Common myeloid progenitor, CD34-positive (primary cell): ENCODE results near the gene ARHGAP40.
"Not testable (repeated sequence)": the region's sequence is repeated elsewhere in the genome, so short reads cannot be mapped to it uniquely, and the experiment has no call there.

Experiments used
- CTCF ChIA-PET: fragments of 350-600 bp; sonication (Branson Sonifier 250); formaldehyde crosslinking; loops from one replicate; lab custom pipeline; 2021; ENCODE audit warnings: antibody characterized with exemption; lab: Charles Lee
- POLR2A ChIA-PET: fragments of 350-600 bp; sonication (Branson Sonifier 250); formaldehyde crosslinking; loops from one replicate; lab custom pipeline; 2021; ENCODE audit warnings: antibody characterized with exemption; lab: Charles Lee
- DNase-seq, 3 donors: peaks; one replicate each; pipeline versions ENCODE4 v3.0.0 to v3.0.0-alpha.2; 2013
- H3K27ac ChIP-seq, 2 experiments: 1 replicate in 1 of 2; 2 replicates in 1 of 2; pipeline ENCODE4 v1.7.0; 2013; ENCODE audit warnings: inconsistent platforms in 2 of 2, low read length in 2 of 2, mild to moderate bottlenecking in 2 of 2, low read depth in 1 of 2, moderate library complexity in 1 of 2; ENCODE audit not compliant: severe bottlenecking in 2 of 2, insufficient read depth in 1 of 2, poor library complexity in 1 of 2
- H3K27me3 ChIP-seq, 5 experiments: replicated peaks in 2 of 5; 1 replicate in 3 of 5; 2 replicates in 2 of 5; pipeline versions ENCODE4 v1.6.1 to v1.7.0; 2013; ENCODE audit warnings: low read length in 4 of 5, mild to moderate bottlenecking in 2 of 5, moderate library complexity in 2 of 5, inconsistent platforms in 1 of 5; ENCODE audit not compliant: insufficient read depth in 5 of 5, control insufficient read depth in 4 of 5
- H3K36me3 ChIP-seq, 4 experiments: 1 replicate in 2 of 4; 2 replicates in 2 of 4; pipeline versions ENCODE4 v1.6.1 to v1.7.0; 2013; ENCODE audit warnings: low read length in 3 of 4, control low read depth in 1 of 4, mild to moderate bottlenecking in 1 of 4; ENCODE audit not compliant: control insufficient read depth in 4 of 4, insufficient read depth in 4 of 4
- H3K4me1 ChIP-seq, 4 experiments: 1 replicate in 3 of 4; 2 replicates in 1 of 4; pipeline versions ENCODE4 v1.6.1 to v1.7.1; 2013; ENCODE audit warnings: low read length in 3 of 4, mild to moderate bottlenecking in 3 of 4, control low read depth in 1 of 4, inconsistent platforms in 1 of 4, moderate library complexity in 1 of 4; ENCODE audit not compliant: control insufficient read depth in 4 of 4, insufficient read depth in 4 of 4; ENCODE audit errors: control extremely low read depth in 1 of 4
- H3K4me3 ChIP-seq, 7 experiments: 1 replicate in 4 of 7; 2 replicates in 3 of 7; pipeline versions ENCODE4 v1.5.1 to v1.7.0; 2013; ENCODE audit warnings: mild to moderate bottlenecking in 7 of 7, low read length in 6 of 7, moderate library complexity in 6 of 7, inconsistent platforms in 2 of 7, low read depth in 2 of 7, control low read depth in 1 of 7; ENCODE audit not compliant: insufficient read depth in 4 of 7, control insufficient read depth in 1 of 7; ENCODE audit errors: extremely low read depth in 1 of 7
- H3K9me3 ChIP-seq, 5 experiments: 1 replicate in 4 of 5; 2 replicates in 1 of 5; pipeline versions ENCODE4 v1.6.1 to v1.7.1; 2013; ENCODE audit warnings: low read length in 4 of 5, mild to moderate bottlenecking in 2 of 5, inconsistent platforms in 1 of 5, low read depth in 1 of 5, moderate library complexity in 1 of 5; ENCODE audit not compliant: control insufficient read depth in 4 of 5, insufficient read depth in 2 of 5; ENCODE audit errors: control extremely low read depth in 1 of 5
- WGBS: methylation state at CpG from one replicate; pipeline ENCODE4 v1.1.5; 2013; ENCODE audit not compliant: insufficient coverage; 5-methylcytosine and 5-hydroxymethylcytosine counted together

The ARHGAP40 gene

DNA sequence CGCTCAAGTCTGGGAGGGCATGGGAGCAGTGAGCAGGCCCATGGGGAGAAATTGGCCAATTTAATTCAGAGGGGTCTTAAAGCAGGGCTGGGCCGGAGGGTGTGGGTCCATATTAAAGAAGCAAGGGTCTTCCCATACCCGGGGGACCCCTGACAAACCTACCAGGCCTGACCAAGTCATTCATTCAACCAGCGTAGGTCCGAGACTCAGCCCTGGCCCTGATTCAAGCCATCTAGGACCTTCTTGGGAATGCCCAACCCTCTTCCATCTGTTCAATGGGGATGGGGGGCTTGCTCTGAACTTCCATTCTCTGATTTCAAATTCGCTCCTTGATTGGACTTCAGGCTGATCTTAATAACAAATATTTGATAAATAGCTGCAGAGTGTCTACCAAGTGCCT is 13.3 kb upstream of the ARHGAP40 start:
- H3K4me1 ChIP-seq, result no peaks in the 10 kb centered on the region
- no peaks in the 10 kb centered on the region for H3K9me3 ChIP-seq
- POLR2A ChIA-PET, result no interaction called here
- no peak overlapping the region for H3K27ac ChIP-seq
- DNase-seq, result no peak
- CTCF ChIA-PET, result no interaction called here
- H3K4me3 ChIP-seq, result no peak overlapping the region
- no peaks in the 10 kb centered on the region for H3K36me3 ChIP-seq
- 97% methylated on average over 6 of the region's 6 CpGs for WGBS
- peaks cover 0 to 14% (median 7%) of the 10 kb centered on the region in 5 experiments for H3K27me3 ChIP-seq

DNA sequence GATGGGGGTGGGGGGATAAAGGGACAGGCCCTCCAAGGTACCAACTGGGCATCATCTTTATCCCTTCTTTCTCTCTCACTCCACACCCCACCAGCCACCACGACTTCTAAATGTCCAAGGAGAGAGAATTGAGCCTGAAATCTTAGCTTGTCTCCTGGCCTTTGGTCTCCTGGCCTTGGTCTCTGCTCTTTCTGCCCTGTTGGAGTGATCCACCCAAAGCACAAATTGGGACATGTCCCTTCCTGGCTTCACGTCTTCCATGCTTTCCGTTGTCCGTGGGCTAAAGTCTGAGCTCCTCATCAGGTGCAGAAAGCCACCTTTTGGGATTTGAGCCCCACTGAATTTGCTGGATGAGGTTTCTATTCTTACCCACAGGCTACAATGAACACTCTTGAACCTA is 12.3 kb upstream of the ARHGAP40 start:
- Histone ChIP-seq H3K27ac (no peak overlapping the region), H3K4me1 (no peaks in the 10 kb centered on the region), H3K4me3 (no peak overlapping the region), H3K27me3 (peaks cover 0 to 10% (median 2%) of the 10 kb centered on the region in 5 experiments), H3K9me3 (no peaks in the 10 kb centered on the region), H3K36me3 (no peaks in the 10 kb centered on the region)
- DNase-seq, result no peak
- WGBS, result 84% methylated on average over 4 of the region's 4 CpGs
- ChIA-PET POLR2A (no interaction called here), CTCF (no interaction called here)

DNA sequence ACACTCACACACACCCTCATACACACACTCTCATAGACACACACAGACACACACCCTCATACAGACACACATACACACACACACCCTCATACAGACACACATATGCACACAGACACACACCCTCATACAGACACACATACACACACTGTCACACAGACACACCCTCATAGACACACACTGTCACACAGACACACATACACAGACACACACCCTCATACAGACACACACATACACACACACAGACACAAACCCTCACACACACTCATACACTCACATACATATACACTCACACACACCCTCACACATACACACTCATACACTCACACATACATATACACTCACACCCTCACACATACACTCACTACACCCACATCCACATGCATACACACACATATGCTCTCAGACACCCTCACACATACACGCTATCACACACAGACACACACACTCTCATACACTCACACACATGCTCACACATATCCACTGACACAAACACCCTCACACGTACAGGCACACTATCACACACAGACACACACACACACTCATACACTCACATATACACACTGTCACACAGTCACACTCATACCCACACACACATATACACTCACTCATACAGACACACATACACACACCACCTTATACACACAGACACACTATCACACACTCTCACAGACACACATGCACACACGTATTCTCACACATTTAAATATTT is 11.5 kb upstream of the ARHGAP40 start:
- H3K27ac ChIP-seq, result no peak overlapping the region
- H3K4me1 ChIP-seq, result no peaks in the 10 kb centered on the region
- no peaks in the 10 kb centered on the region for H3K9me3 ChIP-seq
- CTCF ChIA-PET, result no interaction called here
- no peak for DNase-seq
- 100% methylated on average over 3 of the region's 3 CpGs for WGBS
- H3K4me3 ChIP-seq, result no peak overlapping the region
- H3K36me3 ChIP-seq, result no peaks in the 10 kb centered on the region
- POLR2A ChIA-PET, result no interaction called here
- peaks cover 0 to 7% (median 0%) of the 10 kb centered on the region in 5 experiments for H3K27me3 ChIP-seq

DNA sequence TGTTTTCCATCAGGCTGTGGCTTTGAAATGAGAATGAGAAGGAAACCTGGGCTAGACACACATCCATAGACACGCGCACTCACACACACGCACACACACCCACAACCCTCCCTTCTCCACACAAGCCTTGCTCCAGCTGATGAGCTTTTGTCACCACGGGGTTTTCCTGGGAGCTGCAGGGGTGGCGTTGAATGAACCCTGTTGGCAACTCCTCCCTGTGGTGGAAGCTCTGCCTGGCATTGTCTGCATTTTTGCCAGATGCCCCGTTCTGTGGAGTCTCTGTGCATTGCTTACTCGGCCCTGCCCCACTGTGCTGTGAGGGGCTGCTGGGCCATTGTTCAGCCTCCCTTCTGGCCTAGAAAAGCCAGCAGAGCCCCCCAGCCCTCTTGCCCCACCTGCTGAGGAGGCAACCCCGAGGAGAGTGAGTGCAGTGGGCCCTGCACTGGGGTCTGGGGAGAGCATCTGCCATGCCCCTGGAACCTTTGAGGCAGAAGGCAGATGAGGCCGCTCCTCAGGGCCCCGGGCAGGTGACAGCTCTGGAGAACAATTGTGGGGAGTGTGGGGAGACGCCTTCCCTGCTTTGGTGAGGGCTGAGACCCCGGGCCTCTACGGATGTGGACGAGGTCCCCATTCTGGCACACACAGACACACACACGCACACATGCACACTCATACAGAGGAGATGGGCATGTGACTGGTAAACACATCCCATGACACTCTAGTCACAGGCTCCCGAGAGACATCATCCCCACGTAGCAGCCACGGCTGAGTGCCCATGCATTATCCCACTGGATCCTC is 10.7 kb upstream of the ARHGAP40 start:
- DNase-seq, result no peak
- Histone ChIP-seq H3K27me3 (peaks cover 0 to 7% (median 0%) of the 10 kb centered on the region in 5 experiments), H3K4me1 (no peaks in the 10 kb centered on the region), H3K9me3 (no peaks in the 10 kb centered on the region), H3K36me3 (no peaks in the 10 kb centered on the region), H3K4me3 (no peak overlapping the region), H3K27ac (no peak overlapping the region)
- CTCF ChIA-PET, result no interaction called here
- POLR2A ChIA-PET, result no interaction called here
- 92% methylated on average over 15 of the region's 18 CpGs for WGBS

DNA sequence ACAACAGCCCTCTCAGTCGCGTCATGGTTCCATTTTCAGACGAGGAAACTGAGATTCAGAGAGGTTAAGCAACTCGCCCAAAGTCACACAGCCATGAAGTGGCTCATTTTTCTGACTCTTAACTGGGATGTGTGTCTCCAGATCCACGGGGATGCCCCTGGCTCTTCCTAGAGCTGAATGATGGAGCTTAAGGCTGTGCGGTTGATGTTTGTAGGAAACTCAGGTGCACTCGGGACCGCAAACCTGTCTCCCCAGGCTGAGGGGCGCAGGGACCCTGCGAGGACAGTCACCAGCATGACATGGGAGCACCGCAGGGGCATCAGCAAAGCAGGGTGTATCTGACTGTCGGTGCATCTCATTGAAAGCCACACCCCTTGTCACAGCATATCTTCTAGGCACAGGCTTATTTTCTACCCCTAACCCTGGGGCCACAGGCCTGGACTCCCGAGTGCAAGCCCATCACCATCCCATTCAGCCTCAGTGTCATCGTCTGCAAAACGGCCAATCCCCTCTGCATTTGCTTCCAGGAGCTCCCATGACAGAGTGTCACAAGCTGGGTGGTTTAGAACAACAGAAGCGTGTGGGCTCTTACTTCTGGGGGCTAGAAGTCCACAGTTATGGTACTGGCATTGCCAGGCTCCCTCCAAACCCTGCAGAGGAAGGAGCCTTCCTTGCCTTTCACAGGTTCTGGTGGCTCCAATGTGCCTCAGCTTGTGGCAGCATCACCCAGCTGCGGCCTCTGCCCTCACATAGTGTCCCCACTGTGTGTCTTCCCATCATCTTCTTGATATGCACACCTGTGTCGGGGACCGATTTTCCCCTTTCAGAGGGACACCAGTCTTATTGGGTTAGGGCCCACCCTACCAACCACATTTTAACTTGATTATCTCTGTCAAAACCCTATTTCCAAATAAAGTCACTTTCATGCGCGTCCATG is 9.9 kb upstream of the ARHGAP40 start:
- no peaks in the 10 kb centered on the region for H3K4me1 ChIP-seq
- H3K27ac ChIP-seq, result no peak overlapping the region
- H3K36me3 ChIP-seq, result no peaks in the 10 kb centered on the region
- H3K9me3 ChIP-seq, result no peaks in the 10 kb centered on the region
- DNase-seq, result no peak
- 93% methylated on average over 19 of the region's 21 CpGs for WGBS
- ChIA-PET CTCF (no interaction called here), POLR2A (no interaction called here)
- peaks cover 0 to 7% (median 0%) of the 10 kb centered on the region in 5 experiments for H3K27me3 ChIP-seq
- no peak overlapping the region for H3K4me3 ChIP-seq

DNA sequence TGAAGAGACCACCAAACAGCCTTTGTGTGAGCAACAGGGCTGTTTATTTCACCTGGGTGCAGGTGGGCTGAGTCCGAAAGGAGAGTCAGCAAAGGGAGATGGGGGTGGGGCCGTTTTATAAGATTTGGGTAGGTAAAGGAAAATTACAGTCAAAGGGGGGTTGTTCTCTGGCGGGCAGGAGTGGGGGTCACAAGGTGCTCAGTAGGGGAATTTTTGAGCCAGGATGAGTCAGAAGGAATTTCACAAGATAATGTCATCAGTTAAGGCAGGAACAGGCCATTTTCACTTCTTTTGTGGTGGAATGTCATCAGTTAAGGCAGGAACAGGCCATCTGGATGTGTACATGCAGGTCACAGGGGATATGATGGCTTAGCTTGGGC is 9.2 kb upstream of the ARHGAP40 start:
- POLR2A ChIA-PET, H3K27me3 ChIP-seq, H3K36me3 ChIP-seq, CTCF ChIA-PET, H3K4me1 ChIP-seq, H3K27ac ChIP-seq, DNase-seq, H3K9me3 ChIP-seq, H3K4me3 ChIP-seq: not testable (repeated sequence)
- no CpG with 5 or more reads among the region's 3 CpGs for WGBS
